GM12875 (cell line): ENCODE measurements around the gene TMEM156.
"Not testable (repeated sequence)": the region's sequence is repeated elsewhere in the genome, so short reads cannot be mapped to it uniquely, and the experiment has no call there.

Experiments
- H3K4me3 ChIP-seq: one replicate; pipeline ENCODE4 v1.5.1; 2011; ENCODE audit warnings: low read depth, low read length, control low read depth
- TF ChIP-seq, protein P1 (sequence below): IDR thresholded peaks from 2 replicates; pipeline ENCODE4 v1.5.1; 2011; ENCODE audit warnings: low read depth, mild to moderate bottlenecking, control low read depth, inconsistent platforms, low read length, moderate library complexity, borderline replicate concordance; ENCODE audit not compliant: insufficient read depth

Gene TMEM156

DNA sequence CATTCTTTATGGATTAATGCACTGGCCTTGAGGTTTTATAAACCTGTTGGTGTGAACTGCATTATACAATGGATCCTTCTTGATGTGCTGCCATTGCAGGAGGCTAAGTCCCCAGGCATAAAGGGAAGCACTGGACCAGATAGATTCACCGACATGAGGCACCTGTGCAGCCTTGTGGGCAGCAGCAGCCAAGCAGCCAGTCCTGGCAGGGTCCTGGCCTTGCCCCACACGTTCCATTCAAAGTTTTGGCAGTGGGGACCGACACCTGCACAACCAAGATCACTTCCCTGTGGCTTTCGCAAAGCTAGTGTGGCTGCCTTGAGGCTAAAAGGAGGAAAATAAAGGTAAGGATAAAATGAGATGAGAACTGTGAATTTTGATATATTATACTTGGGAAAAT is 53.1 kb downstream of the TMEM156 start:
- H3K4me3 ChIP-seq = no peak overlapping the region
- TF ChIP-seq, protein P1, sequence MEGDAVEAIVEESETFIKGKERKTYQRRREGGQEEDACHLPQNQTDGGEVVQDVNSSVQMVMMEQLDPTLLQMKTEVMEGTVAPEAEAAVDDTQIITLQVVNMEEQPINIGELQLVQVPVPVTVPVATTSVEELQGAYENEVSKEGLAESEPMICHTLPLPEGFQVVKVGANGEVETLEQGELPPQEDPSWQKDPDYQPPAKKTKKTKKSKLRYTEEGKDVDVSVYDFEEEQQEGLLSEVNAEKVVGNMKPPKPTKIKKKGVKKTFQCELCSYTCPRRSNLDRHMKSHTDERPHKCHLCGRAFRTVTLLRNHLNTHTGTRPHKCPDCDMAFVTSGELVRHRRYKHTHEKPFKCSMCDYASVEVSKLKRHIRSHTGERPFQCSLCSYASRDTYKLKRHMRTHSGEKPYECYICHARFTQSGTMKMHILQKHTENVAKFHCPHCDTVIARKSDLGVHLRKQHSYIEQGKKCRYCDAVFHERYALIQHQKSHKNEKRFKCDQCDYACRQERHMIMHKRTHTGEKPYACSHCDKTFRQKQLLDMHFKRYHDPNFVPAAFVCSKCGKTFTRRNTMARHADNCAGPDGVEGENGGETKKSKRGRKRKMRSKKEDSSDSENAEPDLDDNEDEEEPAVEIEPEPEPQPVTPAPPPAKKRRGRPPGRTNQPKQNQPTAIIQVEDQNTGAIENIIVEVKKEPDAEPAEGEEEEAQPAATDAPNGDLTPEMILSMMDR = no peak

DNA sequence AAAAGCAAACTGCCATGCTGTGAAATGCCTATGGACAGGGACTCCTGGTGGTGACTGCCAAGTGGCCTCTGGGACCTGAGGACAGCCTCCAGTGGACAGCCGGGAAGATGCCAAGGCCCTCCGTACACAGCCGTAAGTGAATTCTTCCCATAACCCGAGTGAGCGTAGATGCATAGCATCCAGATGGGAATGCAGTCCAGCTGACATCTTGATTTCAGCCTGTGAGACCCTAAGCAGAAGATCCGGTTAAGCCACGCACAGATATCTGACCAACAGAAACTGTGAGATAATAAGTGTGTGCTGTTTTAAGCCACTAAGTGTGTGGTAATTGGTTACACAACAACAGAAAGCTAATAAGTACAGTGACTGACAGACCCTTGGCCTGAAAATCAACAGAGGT is 55.9 kb downstream of the TMEM156 start:
- no peak overlapping the region for H3K4me3 ChIP-seq
- TF ChIP-seq, protein P1 = no peak

DNA sequence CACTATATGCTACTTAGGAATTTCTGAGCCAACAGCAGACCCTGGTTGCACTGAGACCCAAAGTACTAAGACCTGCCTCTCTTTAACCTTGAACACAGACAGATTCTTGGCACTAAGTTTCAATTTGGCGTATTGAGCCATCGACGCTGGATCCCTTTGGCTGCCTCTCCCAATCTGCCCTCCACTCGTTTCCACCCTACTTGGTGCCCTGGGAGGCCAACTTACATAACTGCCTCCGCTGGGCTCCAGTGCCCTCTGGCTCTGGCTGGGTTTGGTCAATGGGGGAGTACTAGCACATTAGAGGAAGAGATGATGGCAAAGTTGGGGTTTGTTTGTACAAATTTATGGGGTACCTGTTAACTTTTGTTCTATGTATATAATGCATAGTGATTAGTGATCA is 63.5 kb downstream of the TMEM156 start:
- TF ChIP-seq, protein P1 = no peak
- no peak overlapping the region for H3K4me3 ChIP-seq

DNA sequence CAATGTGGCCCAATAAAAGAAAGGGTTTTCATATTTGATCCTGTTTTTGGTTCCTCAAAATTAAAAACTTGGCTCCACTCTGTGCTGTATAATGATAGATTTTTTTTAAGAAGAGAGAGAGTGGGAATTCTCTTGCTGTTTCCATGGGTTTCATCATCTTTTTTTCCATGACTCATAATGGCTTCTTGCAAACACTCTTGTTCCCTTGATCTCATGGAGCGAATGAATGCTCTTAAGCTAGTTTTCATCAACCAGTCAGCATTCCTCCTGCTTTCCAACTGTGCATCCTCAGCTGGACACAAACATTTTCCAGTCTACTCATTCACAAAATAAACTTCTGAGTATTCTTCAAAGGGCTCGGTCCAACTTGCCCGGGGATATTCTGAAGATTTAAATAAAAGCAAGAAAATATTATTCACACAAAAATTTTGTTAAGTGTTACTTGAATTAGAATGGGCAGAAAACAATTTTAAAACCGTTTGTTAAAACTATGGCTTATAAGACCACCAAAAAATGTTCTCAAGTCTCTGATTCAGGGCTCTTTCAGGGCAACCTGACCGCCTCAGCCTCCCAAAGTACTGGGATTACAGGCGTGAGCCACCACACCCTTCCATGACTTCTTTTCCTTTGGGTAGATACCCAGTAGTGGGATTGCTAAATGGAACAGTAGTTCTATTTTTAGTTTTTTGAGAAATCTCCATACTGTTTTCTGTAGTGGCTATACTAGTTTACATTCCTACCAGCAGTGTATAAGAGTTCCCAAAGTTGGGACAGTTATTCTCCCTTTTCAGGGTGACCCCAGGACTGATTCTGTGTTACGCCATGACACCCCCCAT is 64.7 kb downstream of the TMEM156 start:
- H3K4me3 ChIP-seq = no peak overlapping the region
- TF ChIP-seq, protein P1 = no peak

DNA sequence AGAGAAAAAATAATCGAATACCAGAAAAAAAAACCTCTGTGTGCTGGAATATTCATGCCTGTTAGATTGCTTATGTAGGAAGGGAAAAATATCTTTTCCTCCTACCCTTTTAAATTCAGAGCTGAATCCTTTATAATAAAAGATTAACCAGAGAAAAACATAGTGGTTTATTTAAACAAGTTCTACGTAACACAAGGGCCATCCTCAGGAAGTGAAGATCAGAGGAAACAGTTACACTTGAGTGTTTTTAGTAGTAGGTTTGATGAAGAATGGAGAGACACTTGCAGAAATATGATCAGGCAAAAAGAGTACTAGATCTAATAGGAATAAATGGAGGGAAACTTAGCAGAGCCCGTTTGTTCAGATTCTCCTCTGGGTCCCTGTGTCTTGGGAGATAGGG is 66.3 kb downstream of the TMEM156 start:
- H3K4me3 ChIP-seq = no peak overlapping the region
- TF ChIP-seq, protein P1 = no peak

DNA sequence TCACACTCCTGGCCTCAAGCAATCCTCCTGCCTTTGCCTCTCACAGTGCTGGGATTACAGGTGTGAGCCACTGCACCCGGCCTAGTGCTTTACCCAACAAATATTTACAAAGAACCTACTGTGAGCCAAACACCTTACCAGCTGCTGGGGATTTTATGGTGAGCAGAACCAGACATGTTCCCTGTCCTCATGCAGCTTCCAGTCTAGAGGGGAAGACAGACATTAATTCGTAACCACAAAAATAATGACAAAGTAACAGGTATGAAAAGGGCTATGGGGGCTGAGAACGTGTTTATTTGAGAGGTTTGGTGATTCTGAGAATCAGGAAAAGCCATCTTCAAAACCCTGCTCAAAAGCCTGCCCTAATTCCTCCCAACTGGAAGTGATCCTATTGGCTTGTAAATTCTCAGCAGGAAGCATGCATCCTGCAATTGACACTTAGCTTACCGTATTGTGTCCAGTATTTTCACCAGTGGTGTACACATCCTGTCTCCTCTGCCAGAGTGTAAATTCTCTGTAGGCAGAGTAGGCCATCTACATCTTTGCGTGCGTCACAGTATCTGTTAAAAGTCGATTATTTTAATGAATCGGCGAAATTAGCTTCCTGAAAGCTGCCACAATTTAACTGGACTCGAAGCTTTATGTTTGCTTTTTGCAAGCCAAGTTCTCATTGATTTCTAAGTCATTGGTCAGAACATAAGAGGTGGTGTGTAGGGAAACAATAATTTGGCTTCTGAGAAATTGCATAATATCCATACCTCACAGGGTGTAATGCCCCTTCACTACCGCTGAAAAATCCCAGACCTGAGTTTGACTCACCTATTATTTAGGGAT is 67.0 kb downstream of the TMEM156 start:
- no peak overlapping the region for H3K4me3 ChIP-seq
- TF ChIP-seq, protein P1 = no peak

DNA sequence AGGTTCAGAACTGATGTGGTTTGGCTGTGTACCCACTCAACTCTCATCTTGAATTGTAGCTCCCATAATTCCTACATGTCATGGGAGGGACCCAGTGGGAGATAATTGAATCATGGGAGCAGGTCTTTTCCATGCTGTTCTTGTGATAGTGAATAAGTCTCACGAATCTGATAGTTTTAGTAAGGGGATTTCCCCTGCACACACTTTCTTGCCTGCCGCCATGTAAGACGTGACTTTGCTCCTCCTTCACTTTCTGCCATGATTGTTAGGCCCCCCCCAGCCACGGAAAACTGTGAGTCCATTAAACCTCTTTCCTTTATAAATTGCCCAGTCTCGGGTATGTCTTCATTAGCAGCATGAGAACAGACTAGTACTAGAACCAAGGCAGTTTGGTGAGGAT is 73.0 kb downstream of the TMEM156 start:
- not testable (repeated sequence) for H3K4me3 ChIP-seq
